ENCODE data around the gene MIA2.

MIA2 gene

GRCh38 chr14:39315859-39316444, 82.2 kb downstream of the MIA2 start:
- TF ChIP-seq SIN3A (IDR thresholded peaks at IDR 0.05; ENCODE audit: borderline replicate concordance, insufficient read depth, low read length) (no peak), TAF1 (IDR thresholded peaks at IDR 0.05; ENCODE audit: borderline replicate concordance, insufficient read depth, low read length) (no peak), REST (IDR thresholded peaks at IDR 0.05; ENCODE audit: insufficient read depth in 1 of 2, low read depth in 2 of 2, low read length in 2 of 2) (no peak), FOXP2 (optimal IDR thresholded peaks at IDR 0.05; ENCODE audit: borderline replicate concordance, extremely low read depth, extremely low read length, insufficient read depth) (no peak), POLR2AphosphoS5 (IDR thresholded peaks at IDR 0.05; ENCODE audit: low read depth, low read length) (no peak)

DNA sequence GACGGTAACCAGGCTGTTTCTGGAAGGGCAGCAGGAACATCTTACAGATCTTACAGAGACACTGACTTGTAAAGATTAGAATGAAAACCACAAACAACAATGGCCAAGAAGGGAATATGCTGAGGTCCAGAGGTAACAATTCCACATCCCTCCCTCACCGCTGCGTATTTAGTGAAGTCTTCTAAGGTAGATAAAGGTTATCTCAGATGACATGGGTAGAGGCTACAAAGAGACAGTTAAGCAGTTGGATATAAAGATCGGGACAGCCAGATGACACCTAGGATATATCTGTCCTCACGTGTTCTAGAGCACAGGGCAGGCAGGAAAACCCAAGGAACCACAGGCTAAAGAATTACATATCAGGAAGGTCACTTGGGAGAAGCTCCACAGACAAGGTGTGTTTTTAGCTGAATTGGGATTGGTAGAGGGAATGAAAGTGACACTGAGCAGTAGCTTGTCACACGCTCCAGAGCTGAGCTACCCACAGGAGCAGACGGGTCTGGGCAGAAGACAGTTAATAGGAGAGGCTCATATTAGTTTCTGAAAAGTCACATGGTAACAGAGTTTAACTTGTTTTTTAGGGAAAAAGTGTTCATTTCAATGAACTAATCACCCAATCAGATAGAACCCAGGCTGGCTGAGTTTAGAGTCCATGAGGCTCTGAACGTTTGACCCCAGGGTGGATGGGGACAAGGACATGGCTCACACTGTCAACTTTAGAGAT, 83.3 kb downstream of the MIA2 start:
- TF ChIP-seq POLR2AphosphoS5 (IDR thresholded peaks at IDR 0.05; ENCODE audit: low read depth, low read length) = no peak
- TF ChIP-seq FOXP2 (optimal IDR thresholded peaks at IDR 0.05; ENCODE audit: borderline replicate concordance, extremely low read depth, extremely low read length, insufficient read depth) = no peak
- TF ChIP-seq REST (IDR thresholded peaks at IDR 0.05; ENCODE audit: insufficient read depth in 1 of 2, low read depth in 2 of 2, low read length in 2 of 2) = no peak
- TF ChIP-seq SIN3A (IDR thresholded peaks at IDR 0.05; ENCODE audit: borderline replicate concordance, insufficient read depth, low read length) = no peak
- TF ChIP-seq TAF1 (IDR thresholded peaks at IDR 0.05; ENCODE audit: borderline replicate concordance, insufficient read depth, low read length) = no peak

- TF ChIP-seq FOXP2 (optimal IDR thresholded peaks at IDR 0.05; ENCODE audit: borderline replicate concordance, extremely low read depth, extremely low read length, insufficient read depth) = no peak
- TF ChIP-seq TAF1 (IDR thresholded peaks at IDR 0.05; ENCODE audit: borderline replicate concordance, insufficient read depth, low read length) = no peak
- TF ChIP-seq SIN3A (IDR thresholded peaks at IDR 0.05; ENCODE audit: borderline replicate concordance, insufficient read depth, low read length) = no peak
- TF ChIP-seq POLR2AphosphoS5 (IDR thresholded peaks at IDR 0.05; ENCODE audit: low read depth, low read length) = no peak
- no peak for TF ChIP-seq REST (IDR thresholded peaks at IDR 0.05; ENCODE audit: insufficient read depth in 1 of 2, low read depth in 2 of 2, low read length in 2 of 2)
These were observed 84.9 kb downstream of the MIA2 start for GRCh38 chr14:39318574-39318973.

DNA sequence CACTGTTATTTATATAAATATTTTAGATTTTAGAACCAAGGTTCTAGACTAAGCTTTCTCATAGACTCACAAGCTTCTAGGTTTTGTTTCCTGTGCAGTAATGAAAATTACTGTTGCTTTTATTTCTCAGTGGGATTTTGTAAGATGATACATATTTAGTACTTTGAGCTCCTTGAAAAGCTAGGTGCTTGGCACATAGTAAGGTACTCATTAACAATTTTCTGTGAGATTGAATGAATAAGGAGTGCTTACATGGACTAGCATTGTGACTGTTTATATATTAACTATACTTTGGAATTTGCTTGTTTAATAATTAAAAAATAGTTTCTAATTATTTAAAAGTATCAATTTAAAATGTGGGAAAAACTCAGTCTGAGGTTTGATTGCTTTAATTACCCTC, 85.7 kb downstream of the MIA2 start:
- no peak for TF ChIP-seq POLR2AphosphoS5 (IDR thresholded peaks at IDR 0.05; ENCODE audit: low read depth, low read length)
- no peak for TF ChIP-seq REST (IDR thresholded peaks at IDR 0.05; ENCODE audit: insufficient read depth in 1 of 2, low read depth in 2 of 2, low read length in 2 of 2)
- TF ChIP-seq SIN3A (IDR thresholded peaks at IDR 0.05; ENCODE audit: borderline replicate concordance, insufficient read depth, low read length) = no peak
- TF ChIP-seq TAF1 (IDR thresholded peaks at IDR 0.05; ENCODE audit: borderline replicate concordance, insufficient read depth, low read length) = no peak
- no peak for TF ChIP-seq FOXP2 (optimal IDR thresholded peaks at IDR 0.05; ENCODE audit: borderline replicate concordance, extremely low read depth, extremely low read length, insufficient read depth)

Data from PFSK-1 (cell line).